Sciatic nerve (tissue), 2 donors: ENCODE results near the gene GPR87. TPM values are rescaled to one million over a fixed set of nuclear protein-coding genes. Genes with fewer than 3 reads are reported as not detected.

ENCODE experiments used
- ATAC-seq: fragments of 200-7000 bp; cut with Tn5 transposase; one replicate; pipeline ENCODE4 v1.9.1; 2020; ENCODE audit warnings: mild to moderate bottlenecking, moderate library complexity
- DNase-seq: peaks from one replicate; pipeline ENCODE4 v3.0.0-alpha.2; 2020; ENCODE audit warnings: low spot score
- intact Hi-C: fragments of 100-400 bp; cut with DNase I; formaldehyde crosslinking; loops from one replicate; pipeline ENCODE4 v1.14.2; 2022
- total RNA-seq: library from RNA; stranded (reverse); fragmentation: NEBNext Ultra II Directional; extraction: Animal tissue kit (Norgen Biotek cat#: 25700); gene quantifications from one replicate; pipeline ENCODE4 v1.2.1, GENCODE V29; 2021
- donor health status: DM: no; HTN: no; CAD: no.
- donor health status: DM: no; HTN: no; CAD: no.

GPR87 gene, protein sequence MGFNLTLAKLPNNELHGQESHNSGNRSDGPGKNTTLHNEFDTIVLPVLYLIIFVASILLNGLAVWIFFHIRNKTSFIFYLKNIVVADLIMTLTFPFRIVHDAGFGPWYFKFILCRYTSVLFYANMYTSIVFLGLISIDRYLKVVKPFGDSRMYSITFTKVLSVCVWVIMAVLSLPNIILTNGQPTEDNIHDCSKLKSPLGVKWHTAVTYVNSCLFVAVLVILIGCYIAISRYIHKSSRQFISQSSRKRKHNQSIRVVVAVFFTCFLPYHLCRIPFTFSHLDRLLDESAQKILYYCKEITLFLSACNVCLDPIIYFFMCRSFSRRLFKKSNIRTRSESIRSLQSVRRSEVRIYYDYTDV
- total RNA-seq, result not detected

DNA sequence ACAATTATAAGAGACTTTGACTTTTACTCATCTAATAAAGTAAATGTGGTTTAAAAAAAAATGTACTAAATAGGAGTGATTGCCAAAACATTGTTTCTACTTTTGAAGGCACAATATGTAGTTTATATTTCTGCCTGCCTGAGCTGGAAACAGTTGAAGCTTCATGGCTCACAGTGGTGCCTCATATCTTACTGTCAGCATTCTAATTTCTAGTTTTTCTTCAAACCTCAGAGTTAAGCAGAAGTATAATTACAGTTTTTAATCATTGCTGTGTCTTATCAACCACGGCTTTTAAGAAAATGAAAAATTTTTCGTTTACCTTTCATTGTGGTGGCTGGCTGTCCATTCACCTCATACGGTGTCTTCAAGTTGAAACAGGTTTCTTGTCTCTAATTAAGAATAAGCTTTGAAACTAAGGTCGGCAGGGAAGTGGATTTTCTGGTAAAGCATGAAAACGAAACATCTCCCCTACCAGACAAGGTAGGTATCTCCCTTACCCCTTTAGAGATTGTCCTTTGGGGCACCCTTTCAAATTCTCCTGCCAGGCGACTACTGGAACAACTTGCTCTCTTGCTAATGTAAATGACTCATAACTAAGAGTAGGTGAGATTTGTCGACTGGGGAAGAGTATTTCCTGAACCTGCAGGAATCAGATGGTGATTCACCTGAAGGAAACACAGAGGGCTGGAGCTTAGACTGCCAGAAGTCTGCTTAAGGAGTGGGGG, at the start of gene GPR87:
GPR87 (minus strand) TSS at position 554 of the 725 bp plus-strand sequence. CDS start 16,720 bp downstream, outside the sequence.
- intact Hi-C loops, result no loop called here
- DNase-seq (no peak), ATAC-seq (no peak)

DNA sequence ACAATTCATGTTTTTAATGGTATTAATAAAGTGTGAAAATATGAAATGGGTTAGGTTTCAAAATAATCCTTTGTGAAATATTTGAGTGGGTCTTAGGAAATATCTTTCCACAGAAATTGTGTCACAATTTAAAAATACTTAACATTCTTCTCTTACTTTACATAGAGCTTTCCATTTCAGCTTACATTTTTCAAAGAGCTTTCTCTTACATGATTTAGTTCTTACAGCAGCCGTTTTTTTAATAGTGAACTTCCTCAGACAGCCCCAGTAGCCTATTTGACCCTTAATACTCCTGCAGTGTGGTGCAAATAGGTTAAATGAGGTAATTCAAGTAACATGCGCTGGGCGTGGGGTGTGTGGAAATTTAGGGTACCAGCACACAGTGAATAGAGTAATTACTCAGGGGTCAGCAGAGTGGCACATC, 46.1 kb upstream of the GPR87 start:
- intact Hi-C loops, result no loop called here
- DNase-seq (no peak), ATAC-seq (no peak)

DNA sequence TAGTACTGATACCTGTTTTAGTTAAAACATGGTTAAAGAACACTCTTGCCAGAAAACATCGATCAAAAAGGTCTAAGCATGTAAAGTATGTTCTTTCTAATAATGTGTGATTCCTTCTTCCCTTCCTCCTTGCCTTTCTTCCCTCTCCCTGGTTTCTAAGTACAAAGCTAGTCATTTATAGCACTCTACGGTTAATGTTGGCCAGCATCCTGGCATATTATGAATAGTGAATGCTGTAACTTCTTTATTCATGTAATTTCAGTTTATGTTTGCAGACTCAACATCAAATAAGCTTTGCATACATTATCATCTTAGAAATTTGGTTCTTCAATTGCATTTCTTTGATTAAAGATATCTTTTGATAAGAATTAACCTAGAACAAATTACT, 40.8 kb upstream of the GPR87 start:
- ATAC-seq, result peak; percentile 46
- intact Hi-C loops, result no loop called here
- no peak for DNase-seq

DNA sequence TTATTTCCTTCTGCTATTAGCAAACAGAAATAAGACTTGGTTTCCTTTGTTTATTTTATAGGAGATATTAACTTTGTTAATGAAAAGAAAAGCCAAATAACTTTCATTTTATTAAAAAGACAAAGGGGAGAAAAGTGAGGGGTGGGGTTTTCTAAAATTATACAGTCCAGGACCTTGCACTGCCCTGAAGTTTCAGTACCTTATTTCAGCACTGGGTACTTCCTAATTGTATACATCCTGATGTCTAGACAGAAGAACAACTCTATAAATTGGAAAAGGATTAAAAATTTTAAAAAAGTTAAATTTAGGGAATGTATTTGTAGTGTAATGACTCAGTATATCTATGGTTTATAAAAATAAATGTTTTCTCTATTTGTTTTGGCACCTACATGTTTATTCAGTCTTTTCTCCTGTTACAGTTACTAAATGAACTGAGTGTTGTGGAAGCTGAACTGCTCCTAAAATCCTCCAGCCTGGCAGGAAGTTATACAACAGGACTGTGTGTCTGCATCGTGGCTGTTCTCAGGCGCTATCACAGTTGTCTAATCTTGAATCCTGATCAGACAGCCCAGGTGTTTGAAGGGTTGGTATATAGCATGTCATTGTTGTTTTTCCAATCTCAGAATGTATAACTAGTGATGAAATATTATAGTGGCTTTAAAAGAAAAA, 40.3 kb upstream of the GPR87 start:
- peak; percentile 75 for ATAC-seq
- intact Hi-C loops, result no loop called here
- DNase-seq, result no peak

DNA sequence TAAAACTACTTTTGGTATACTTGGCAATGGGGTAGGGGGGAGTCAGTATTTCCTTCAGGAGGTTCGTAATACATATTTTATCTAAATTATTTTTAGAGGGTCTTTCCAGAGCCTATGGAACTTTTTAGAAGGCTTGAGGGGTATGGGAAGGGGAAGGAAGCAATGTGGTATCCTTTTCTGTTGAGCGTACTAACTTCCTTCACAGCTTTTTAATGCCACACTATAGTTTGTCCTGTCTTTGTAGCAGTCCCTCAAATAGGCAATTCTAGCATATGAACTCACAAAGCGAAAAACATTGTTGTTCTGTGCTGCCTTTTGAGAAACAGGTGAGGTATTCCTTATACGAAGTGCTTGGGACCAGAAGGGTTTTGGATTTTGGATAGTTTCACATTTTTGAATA, 35.0 kb upstream of the GPR87 start:
- no peak for ATAC-seq
- intact Hi-C loops, result no loop called here

DNA sequence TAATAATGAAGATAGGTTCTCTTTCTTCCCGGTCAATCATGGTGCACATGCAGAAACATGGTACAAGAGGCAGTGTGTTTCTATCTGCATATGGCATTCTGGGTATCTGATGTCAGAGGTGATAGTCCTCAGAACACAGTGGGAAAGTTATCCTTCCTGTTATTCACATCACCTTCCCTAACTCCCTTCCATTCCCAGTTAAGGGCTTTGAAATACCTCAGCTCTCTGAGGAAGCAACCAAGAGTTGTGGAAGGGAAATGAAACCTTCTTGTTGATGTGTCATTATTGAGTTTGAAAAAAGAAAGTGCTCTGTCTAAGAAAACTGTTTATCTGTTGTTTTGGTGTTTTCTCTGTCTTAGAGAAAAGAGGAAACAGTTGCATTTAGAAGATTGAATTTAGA, 34.6 kb upstream of the GPR87 start:
- ATAC-seq (no peak), DNase-seq (no peak)
- intact Hi-C loops, result no loop called here

More for the DNA sequence above, 35.0 kb upstream of the GPR87 start:
- no peak for DNase-seq

DNA sequence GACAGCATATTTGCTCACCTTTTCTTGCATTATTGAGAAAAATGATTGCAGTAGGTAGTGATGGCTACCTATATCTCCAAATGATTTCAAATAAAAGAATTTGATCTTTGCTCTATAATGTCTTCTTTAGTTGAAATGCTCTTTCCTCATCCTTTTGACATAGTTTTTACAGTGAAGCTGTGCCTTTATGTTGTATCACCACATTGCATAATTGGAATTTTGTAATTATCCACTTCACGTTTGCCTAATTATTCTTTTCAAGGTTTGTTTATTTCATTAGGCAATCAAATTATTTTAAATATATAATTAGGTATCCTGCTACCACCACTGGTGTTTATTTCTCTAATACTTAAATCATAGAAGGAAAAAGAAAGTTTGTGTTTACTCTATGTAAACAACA, 34.0 kb upstream of the GPR87 start:
- intact Hi-C loops, result no loop called here
- no peak for ATAC-seq
- DNase-seq, result no peak

DNA sequence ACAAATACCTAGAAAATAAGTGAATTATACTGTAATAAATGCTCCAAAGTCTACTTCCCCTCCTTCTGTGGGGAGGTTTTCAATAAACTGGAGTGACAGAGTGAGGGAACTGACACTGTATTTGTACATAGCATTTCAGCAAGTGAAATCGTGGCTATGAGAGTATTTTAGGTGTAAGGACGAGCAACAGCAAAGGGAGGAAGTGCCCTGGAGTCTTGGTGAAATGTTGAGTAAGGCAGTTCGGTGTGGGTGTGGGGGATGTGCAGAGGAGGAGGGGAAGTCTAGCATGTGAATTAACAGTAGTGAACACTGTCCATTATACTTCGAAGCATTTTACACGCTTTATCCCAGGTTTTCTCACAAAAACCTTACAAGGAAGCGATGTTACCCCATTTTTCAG, 30.8 kb upstream of the GPR87 start:
- ATAC-seq (peak; percentile 66), DNase-seq (no peak)
- intact Hi-C loops, result no loop called here

DNA sequence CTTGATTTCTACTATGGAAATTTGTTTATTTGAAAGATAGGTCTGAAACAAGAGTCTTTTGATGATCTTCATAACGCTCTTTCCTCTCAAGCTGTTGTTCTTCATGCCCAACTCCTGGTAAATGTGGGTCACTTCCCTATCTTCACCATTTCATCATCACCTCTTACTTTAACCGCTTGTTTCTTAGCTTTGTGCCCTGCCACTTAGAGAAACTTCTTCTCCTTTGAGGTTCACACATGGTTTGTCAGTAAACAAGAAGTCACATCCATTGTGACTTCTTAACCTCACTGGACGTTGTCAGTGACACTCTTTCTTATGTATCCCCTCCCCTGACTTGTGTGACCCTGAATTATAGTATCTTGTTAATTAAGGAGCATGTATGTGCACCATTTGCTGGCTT, 29.7 kb upstream of the GPR87 start:
- ATAC-seq, result peak; percentile 36
- no peak for DNase-seq
- intact Hi-C loops, result no loop called here

DNA sequence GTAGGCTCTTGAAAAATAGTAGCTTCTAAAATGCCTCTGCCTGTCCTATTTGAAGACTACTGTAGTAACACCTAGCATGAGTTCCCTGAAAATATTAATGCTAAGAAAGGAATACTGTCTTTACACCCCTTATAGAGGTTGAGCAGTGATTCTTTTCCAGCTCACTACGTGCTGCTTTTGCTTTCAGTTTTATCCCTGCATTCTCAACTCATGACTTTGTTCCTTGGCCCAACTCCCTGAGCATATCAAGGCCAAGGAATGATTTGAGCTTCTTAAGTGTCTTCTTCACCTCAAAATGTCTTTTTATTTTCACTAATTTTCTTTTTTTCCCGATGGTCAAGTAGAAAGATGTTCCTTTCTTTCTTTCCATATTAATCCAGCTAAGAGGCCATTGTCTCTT, 29.2 kb upstream of the GPR87 start:
- DNase-seq, result no peak

DNA sequence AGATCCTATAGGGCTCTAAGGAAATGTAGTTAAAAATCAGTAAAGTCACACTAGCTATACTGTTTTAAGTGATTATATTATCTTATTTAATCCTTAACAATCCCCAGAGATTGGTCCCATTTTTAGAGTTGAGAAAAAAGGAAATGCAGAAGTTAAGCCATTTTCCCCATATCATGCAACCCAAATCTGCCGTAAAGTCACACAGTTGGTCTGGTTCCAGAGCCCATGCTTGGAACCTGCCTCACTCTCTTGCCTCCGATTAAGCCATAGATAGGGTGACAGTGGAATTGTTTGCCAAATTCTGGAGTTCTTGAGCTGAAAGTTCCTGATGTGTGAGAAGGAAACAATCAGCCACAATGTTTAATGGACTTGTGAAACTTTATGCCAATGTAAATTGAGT, 15.1 kb upstream of the GPR87 start:
- DNase-seq (no peak), ATAC-seq (no peak)
- intact Hi-C loops, result no loop called here

More for the DNA sequence above, 29.2 kb upstream of the GPR87 start:
- intact Hi-C loops, result no loop called here
- peak; percentile 91 for ATAC-seq

DNA sequence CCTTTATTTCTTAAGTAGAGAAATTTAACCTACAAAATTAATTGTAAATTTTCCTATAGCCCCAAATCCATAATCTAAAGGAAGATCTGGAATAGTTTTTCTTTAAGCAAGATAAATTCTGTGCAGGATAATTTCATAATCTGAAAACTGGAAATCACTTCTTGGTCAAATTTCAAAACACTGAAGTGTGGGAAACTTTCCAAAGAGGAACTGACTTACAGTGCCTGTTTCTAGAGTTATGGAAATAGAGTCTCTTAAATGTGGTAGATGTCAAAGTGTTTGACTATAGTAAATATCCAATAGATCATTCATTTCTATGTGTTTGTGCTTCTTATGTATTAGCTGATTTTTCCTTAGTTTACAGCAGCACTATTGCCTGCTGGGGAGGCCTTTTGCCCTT, 14.3 kb upstream of the GPR87 start:
- intact Hi-C loops, result no loop called here
- no peak for ATAC-seq

DNA sequence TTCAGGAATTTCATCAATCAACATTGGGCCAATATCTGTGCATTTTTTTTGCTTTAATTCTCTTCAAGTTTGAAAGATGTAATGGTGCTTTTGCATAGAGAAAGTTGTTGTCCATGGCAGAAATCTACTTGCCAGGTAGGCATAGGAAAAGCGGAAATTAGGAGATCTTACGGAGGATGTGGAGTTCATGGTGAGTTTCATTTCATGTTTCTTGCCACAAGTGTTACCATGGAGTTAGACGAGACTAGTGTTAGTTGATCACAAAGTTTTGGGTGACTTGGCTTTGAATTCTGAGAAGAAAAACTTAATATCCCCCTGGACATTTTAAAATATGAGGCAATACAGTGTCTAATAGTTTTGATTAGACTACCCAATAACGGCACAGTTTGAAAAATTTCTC, 13.8 kb upstream of the GPR87 start:
- intact Hi-C loops, result no loop called here
- no peak for DNase-seq
- no peak for ATAC-seq

More for the DNA sequence above, 14.3 kb upstream of the GPR87 start:
- DNase-seq, result no peak

DNA sequence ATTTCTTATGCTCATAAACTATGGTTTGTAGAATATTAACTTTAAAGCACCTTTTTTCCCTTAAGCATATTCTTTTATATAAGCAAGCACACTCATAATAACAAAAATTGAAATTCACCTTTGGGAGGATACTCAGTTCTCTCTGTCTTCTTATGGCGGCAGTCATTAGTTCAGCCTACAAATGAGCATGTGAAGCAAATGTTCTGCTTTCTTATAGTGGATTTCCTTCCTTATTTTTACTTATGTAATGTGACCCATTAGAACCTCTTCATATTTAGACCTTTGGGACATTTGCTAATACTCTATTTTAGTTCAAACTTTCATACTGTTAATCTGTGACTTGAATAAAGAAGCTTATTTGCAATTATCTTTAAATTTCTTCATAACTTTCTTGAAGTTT, 12.7 kb upstream of the GPR87 start, which contains the start of gene P2RY13:
P2RY13 (minus strand) TSS at position 187 of the 400 bp plus-strand sequence; CDS start at position 166, 21 bp downstream.
- intact Hi-C loops, result no loop called here
- DNase-seq, result no peak

DNA sequence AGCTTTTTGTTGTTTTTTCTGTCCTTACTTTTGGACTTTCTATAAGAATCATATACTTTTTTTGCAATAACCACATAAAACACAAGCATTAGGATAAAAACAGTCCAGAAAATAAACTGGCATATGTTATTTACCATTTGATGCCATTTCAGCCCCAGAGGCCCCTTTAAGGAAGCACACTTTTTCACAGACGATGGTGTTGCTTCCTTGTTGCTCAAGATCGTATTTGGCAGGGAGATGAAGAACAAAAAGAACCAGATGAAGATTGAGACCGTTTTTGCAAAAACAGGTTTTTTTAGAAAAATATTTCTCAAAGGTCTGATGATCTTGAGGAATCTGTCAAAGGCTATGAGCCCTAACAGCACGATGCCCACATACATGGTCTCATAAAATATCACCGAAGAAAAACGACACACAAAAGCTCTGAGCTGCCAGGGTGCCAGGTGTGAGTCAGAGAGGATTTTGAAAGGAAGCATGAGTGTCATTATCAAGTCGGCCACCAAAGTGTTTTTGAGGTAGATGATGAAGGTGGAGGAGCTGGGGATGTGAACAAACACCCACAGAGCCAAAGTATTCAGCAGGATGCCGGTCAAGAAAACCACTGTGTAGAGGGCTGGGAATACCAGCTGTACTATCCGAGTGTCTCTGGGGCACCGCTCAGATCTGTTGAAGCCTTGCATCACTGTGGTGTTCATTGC, 11.8 kb upstream of the GPR87 start:
- ATAC-seq (peak; percentile 73), DNase-seq (no peak)
- intact Hi-C loops, result no loop called here

More for the DNA sequence above, 12.7 kb upstream of the GPR87 start, which contains the start of gene P2RY13:
- no peak for ATAC-seq

DNA sequence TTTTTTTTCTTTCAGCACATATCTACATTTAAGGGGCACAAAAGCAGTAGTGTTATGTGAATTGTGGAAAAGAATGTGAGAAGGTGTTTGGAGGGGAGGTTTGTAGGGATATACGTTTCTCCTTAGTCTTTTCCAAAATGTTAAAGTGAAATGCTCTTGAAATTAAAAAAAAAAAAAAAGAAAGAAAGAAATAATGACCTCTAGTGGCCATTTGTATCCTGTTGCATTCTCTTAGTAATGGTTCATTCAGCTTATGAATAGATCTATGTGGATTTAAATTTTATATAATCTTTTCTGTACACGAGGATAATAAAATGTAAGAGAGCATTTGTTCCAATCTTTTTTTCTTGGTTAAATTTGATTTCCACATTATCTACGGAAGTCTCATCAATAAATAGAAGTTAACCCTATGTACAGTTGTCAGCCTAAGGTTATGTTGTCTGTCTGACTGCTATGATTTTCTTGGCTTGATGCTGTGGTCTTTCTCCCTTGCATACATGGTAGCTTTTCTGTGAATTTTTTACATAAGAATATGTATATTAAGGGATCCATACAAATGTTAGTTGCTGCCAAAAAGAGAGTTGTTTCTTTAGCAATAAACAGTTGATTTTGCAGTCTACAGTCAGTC, 11.1 kb upstream of the GPR87 start:
- DNase-seq (no peak), ATAC-seq (peak; percentile 58)
- intact Hi-C loops, result no loop called here

DNA sequence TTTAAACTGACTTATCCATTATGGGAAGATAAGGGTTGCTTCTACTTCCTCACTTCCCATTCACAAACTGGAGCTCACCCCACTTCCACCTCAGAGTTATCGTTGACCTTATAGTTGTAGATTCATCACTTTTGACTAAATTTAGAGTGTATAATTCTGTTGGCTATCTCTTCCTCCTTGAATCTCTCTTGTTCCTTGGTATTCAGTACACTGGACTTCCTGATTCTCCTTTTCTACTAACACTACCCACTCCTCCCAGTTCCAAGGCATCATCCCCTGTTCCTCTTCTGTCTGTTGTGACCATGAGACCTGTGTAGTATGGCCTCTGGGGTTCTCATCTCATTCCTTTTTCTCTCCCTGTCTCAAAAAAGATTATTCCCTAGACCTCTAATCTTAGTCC, 5.9 kb upstream of the GPR87 start:
- intact Hi-C loops, result no loop called here
- DNase-seq (no peak), ATAC-seq (no peak)

DNA sequence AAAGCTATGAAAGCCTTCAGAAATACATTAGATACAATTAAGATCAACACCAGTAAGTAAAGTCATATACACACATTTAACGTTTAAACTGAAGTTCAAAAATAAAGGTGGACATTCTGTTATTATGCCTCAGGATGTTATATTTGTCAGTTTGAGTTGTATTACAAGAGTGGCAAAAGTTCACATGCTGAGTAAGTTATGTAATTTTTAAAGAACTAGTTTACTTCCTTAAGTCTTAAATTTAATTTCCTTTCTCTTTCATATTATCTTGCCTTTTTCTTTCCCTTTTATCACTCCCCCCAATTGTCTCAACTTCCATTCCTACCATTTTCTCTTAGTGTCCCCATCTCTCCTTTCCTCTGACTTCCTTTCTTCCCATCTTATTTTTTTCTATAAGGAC, 4.9 kb upstream of the GPR87 start:
- ATAC-seq, result no peak
- intact Hi-C loops, result no loop called here
- no peak for DNase-seq

DNA sequence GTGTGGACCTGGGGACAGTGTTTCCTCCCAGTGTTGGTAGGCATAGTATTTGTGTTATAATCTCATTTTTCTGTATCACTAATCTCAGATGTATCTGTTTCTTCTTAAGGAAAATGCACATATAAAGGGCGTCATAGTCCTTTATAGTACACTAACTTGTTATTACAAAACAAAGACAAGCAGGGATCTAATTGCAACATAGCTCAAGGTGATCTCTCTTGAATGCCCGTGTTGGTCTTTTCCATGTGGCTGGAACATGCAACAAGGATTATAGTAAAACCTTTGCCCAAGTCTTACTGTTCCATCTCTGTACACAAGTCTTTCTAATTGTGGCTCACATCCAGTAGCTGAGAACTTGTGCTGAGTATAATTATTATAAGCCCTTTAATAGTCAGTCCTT, 3.5 kb upstream of the GPR87 start:
- DNase-seq (no peak), ATAC-seq (no peak)
- intact Hi-C loops, result no loop called here
